HUES6 (cell line): ENCODE data around the gene ITPKB.
"Not testable (repeated sequence)": the region's sequence is repeated elsewhere in the genome, so short reads cannot be mapped to it uniquely, and the experiment has no call there.

Experiments used
- H3K27ac ChIP-seq: 2 replicates; pipeline ENCODE4 v1.7.0; 2013; ENCODE audit warnings: low read depth, mild to moderate bottlenecking, low read length, inconsistent platforms
- H3K27me3 ChIP-seq: 2 replicates; pipeline ENCODE4 v1.6.1; 2013; ENCODE audit warnings: low read length; ENCODE audit not compliant: control insufficient read depth, insufficient read depth
- H3K36me3 ChIP-seq: 2 replicates; pipeline ENCODE4 v1.6.1; 2013; ENCODE audit warnings: low read length; ENCODE audit not compliant: control insufficient read depth, insufficient read depth
- H3K4me1 ChIP-seq: 2 replicates; pipeline ENCODE4 v1.6.1; 2013; ENCODE audit warnings: low read length; ENCODE audit not compliant: control insufficient read depth, insufficient read depth
- H3K4me3 ChIP-seq: 2 replicates; pipeline ENCODE4 v1.5.1; 2013; ENCODE audit warnings: low read depth, low read length
- H3K9ac ChIP-seq: one replicate; pipeline ENCODE4 v1.6.1; 2013; ENCODE audit warnings: mild to moderate bottlenecking, low read length
- H3K9me3 ChIP-seq: 2 replicates; pipeline ENCODE4 v1.6.1; 2013; ENCODE audit warnings: low read depth, low read length; ENCODE audit not compliant: control insufficient read depth, insufficient read depth

The ITPKB gene

DNA sequence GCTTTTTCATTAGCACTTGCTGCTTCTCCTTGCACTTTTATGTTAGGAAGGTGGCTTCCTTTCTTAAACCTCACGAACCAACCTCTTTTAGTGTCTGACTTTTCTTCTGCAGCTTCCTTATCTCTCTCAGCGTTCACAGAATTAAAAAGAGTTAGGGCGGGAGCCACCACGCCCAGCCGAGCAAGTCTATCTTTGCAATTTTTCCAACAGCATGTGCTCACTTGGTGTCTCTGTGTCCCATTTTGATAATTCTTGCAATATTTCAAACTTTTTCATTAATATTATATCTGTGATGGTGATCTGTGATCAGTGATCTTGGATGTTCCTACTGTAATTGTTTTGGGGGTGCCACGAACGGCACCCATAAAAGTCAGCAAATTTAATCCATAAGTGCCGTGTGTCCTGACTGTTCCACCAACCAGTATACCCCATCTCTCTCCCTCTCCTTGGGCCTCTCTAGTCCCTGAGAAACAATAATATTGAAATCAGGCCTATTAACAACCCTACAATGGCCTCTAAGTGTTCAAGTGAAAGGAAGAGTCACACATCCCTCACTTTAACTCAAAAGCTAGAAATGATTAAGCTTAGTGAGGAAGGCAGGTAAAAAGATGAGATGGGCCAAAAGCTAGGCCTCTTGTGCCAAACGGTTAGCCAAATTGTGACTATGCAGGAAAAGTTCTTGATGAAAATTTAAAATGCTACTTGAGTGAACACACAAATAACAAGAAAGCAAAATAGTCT lies 15.9 kb upstream of the ITPKB start:
- no peak overlapping the region for H3K27ac ChIP-seq
- H3K9me3 ChIP-seq: no peaks in the 10 kb centered on the region; the same call in 1 of the 2 replicates
- peaks cover 8% of the 10 kb centered on the region; the same call in 1 of the 2 replicates for H3K4me1 ChIP-seq
- no peaks in the 10 kb centered on the region for H3K27me3 ChIP-seq
- no peak overlapping the region for H3K9ac ChIP-seq
- H3K4me3 ChIP-seq: no peak overlapping the region
- no peaks in the 10 kb centered on the region for H3K36me3 ChIP-seq

DNA sequence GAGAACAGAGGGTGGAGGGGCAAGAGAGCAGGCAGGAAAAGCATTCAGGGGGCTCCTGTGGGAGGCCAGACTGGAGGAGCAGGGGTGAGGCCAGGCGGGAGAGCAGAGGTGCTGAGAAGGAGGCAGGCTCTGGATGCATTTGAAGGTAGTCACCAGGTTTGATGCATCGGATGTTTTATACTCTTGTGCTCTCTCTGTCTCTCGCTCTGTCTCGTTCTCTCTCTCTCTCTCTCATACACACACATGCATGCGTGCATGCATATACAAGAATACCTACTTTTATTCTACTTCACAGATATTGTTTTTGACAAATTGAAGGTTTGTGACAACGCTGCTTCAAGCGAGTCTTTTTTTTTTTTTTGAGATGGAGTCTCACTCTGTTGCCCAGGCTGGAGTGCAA lies 15.0 kb upstream of the ITPKB start:
- Histone ChIP-seq H3K27me3 (no peaks in the 10 kb centered on the region), H3K4me3 (no peak overlapping the region), H3K36me3 (no peaks in the 10 kb centered on the region), H3K9ac (no peak overlapping the region), H3K4me1 (peaks cover 8% of the 10 kb centered on the region; the same call in 1 of the 2 replicates), H3K9me3 (no peaks in the 10 kb centered on the region; the same call in 1 of the 2 replicates), H3K27ac (no peak overlapping the region)

DNA sequence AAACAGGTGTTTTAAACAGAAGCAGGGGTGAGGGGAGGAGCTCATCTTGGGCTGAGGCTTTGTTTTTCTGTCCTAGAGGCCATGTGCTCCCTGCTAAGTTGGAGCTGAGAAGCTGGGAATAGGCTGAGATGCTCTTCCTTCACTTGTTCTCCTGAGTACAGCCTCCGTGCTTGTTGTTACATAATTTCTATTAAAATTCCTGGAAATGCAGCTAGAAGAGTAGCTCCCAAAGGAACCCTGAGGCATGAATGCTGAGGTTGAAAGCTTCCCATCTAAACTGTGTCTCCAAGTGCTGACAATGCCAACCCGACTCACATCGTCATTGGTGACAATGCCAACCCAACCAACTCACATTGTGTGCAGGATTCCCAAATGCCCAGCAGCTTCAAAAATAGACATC lies 12.6 kb upstream of the ITPKB start:
- no peak overlapping the region for H3K4me3 ChIP-seq
- no peaks in the 10 kb centered on the region for H3K27me3 ChIP-seq
- H3K4me1 ChIP-seq: peaks cover 8% of the 10 kb centered on the region; the same call in 1 of the 2 replicates
- no peak overlapping the region for H3K9ac ChIP-seq
- no peaks in the 10 kb centered on the region; the same call in 1 of the 2 replicates for H3K9me3 ChIP-seq
- no peak overlapping the region for H3K27ac ChIP-seq
- H3K36me3 ChIP-seq: no peaks in the 10 kb centered on the region

DNA sequence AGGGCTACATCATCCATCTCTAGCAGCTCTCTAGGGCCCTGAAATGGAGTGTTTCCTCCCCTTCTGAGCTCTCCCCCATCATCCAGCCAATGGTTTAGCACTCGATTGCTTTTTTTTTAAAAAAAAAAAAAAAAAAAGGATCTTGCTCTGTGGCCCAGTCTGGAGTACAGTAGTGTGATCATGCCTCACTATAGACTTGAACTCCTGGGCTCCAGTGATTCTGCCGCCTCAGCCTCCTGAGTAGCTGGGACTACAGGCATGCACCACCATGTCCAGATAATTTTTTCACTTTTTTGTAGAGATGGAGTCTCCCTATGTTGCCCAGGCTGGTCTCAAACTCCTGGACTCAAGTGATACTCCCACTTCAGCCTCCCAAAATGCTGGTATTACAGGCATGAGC lies 12.1 kb upstream of the ITPKB start:
- no peak overlapping the region for H3K27ac ChIP-seq
- H3K9me3 ChIP-seq: no peaks in the 10 kb centered on the region
- H3K4me1 ChIP-seq: peaks cover 8% of the 10 kb centered on the region; the same call in 1 of the 2 replicates
- no peak overlapping the region for H3K9ac ChIP-seq
- no peaks in the 10 kb centered on the region for H3K27me3 ChIP-seq
- H3K4me3 ChIP-seq: no peak overlapping the region
- no peaks in the 10 kb centered on the region for H3K36me3 ChIP-seq

DNA sequence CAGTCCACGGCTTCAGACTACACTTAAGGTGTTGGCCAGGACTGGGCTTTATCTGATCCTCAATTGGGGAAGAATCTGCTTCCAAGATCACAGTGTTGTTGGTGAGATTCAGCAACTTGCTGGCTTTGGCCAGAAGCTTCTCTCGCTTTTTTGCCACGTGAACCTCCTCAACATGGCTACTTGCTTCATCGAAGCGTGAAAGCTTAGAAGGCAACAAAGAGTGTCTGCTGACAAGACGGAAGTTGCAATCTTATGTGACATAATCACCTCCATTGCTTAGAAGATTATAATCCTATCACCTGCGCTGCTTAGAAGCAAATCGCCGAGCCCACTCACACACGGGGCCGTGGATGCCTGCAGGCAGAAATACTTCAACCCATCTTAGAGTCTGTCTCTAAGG lies 10.4 kb upstream of the ITPKB start:
- H3K36me3 ChIP-seq: no peaks in the 10 kb centered on the region
- no peak overlapping the region for H3K4me3 ChIP-seq

DNA sequence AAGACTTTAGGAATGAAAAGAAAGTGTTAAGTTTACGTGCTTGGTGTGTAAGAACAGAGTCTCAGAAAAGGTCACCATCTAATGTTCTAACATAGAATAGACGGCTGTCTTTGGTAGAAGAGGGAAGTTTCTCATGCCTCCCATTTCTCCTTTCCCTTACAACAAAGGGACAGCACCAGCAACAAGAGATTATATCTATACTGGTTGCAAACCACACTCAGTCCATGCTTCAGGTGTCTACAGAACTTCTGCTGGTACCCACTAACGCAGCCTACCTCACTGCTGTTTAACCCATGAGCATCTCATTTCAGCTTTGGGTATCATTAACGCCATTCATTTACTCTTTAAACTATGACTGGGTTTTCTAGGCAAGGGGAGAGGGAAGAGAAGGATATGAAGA lies 9.2 kb upstream of the ITPKB start:
- no peaks in the 10 kb centered on the region for H3K36me3 ChIP-seq
- no peaks in the 10 kb centered on the region for H3K9me3 ChIP-seq
- H3K27me3 ChIP-seq: no peaks in the 10 kb centered on the region
- 0 out of 2 replicates have a peak, but pooled peaks cover under 1% of the 10 kb centered on the region for H3K4me1 ChIP-seq
- H3K9ac ChIP-seq: no peak overlapping the region
- no peak overlapping the region for H3K4me3 ChIP-seq
- no peak overlapping the region for H3K27ac ChIP-seq

More for the DNA sequence above, 10.4 kb upstream of the ITPKB start:
- Histone ChIP-seq H3K9me3 (no peaks in the 10 kb centered on the region), H3K27ac (no peak overlapping the region), H3K4me1 (peaks cover 6% of the 10 kb centered on the region; the same call in 1 of the 2 replicates), H3K9ac (no peak overlapping the region), H3K27me3 (no peaks in the 10 kb centered on the region)

DNA sequence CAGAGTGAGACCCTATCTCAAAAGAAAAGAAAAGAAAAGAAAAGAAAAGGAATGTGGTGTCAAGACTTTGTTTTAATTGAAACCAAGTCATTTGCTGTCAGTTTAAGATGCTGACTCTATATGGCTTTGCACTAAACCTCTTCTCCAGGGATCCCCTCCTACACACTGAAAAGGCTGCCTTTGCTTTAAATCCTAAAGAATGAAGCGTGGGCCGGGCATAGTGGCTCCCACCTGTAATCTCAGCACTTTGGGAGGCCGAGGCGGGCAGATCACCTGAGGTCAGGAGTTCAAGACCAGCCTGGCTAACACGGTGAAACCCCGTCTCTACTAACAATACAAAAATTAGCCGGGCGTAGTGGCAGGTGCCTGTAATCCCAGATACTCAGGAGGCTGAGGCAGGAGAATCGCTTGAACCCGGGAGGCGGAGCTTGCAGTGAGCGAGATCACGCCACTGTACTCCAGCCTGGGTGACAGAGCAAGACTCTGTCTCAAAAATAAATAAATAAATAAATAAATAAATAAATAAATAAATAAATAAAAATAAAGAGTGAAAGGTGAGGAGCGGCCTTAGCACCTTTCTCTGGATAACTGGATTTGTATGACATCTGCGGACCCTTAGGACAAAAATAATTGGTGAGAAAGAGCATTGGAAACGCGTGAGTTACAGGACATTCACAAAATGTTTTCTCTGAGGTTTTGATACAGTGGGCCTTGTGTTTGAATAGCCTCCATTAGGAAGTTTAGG lies 8.6 kb upstream of the ITPKB start:
- not testable (repeated sequence) for H3K27me3 ChIP-seq, H3K4me1 ChIP-seq, H3K9ac ChIP-seq, H3K9me3 ChIP-seq, H3K4me3 ChIP-seq, H3K27ac ChIP-seq, H3K36me3 ChIP-seq

DNA sequence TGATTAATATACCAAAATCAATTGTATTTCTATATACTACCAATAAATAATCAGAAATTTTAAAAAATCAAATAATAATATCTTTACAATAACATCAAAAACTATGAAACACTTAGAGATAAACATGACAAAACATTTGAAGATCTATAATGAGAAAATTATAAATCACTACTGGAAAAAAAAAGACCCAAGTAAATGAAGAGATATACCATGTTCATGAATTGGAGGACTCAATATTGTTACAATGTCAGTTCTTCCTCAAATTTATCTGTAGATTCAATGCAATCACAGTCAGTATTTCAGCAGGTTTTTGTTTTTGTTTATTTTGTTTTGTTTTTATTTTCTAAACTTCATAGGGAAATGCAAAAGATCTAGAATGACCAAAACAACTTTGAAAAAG lies 4.2 kb upstream of the ITPKB start:
- Histone ChIP-seq H3K4me3 (no peak overlapping the region), H3K27me3 (peaks cover 20% of the 10 kb centered on the region), H3K27ac (no peak overlapping the region), H3K4me1 (peaks cover 9% of the 10 kb centered on the region), H3K36me3 (no peaks in the 10 kb centered on the region), H3K9ac (no peak overlapping the region), H3K9me3 (no peaks in the 10 kb centered on the region)

DNA sequence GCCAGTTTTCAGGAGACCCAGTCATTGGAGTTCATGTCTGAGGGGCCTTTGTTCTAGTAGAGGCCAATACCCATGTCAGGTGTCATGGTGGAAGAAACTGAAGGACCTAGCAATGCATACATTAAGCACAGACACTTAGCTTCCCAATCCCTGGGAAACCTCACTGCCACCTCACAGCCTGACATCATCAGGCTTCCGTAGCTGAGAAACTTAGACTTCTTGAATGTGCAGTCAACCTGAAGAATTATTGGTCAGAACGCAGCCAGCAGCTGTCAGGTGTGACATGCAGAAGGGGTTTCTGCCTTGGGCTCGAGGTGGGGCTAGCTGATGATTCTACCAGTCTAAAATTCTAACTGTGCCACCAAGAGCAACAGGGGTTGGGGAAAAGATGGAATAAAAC lies 1.9 kb upstream of the ITPKB start:
- Histone ChIP-seq H3K27ac (no peak overlapping the region), H3K4me1 (peaks cover 19% of the 10 kb centered on the region), H3K27me3 (peaks cover 43% of the 10 kb centered on the region), H3K9ac (no peak overlapping the region), H3K4me3 (no peak overlapping the region), H3K36me3 (no peaks in the 10 kb centered on the region), H3K9me3 (no peaks in the 10 kb centered on the region)

DNA sequence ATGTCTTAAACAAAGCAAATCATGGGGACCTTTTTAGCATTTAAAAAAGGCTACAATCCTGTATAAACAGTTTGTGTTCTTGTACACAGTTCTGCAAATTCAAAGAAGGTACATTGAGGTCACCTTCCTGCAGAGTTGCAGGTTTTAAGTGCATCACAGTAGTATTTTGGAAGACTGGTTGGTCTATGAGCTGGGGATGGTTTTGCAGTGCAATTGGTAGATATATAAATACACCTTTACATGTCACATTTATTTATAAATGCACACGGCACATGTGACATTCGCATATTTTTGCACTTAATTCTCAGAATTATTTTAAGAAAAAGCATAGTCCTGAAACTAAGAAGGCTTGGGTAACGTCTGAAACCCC lies 599 bp upstream of the ITPKB start:
- Histone ChIP-seq H3K36me3 (no peaks in the 10 kb centered on the region), H3K27me3 (peaks cover 54% of the 10 kb centered on the region), H3K4me3 (peak overlapping the region; percentile 60; the same call in 1 of the 2 replicates), H3K27ac (no peak overlapping the region), H3K9ac (no peak overlapping the region), H3K4me1 (peaks cover 26% of the 10 kb centered on the region), H3K9me3 (no peaks in the 10 kb centered on the region)

DNA sequence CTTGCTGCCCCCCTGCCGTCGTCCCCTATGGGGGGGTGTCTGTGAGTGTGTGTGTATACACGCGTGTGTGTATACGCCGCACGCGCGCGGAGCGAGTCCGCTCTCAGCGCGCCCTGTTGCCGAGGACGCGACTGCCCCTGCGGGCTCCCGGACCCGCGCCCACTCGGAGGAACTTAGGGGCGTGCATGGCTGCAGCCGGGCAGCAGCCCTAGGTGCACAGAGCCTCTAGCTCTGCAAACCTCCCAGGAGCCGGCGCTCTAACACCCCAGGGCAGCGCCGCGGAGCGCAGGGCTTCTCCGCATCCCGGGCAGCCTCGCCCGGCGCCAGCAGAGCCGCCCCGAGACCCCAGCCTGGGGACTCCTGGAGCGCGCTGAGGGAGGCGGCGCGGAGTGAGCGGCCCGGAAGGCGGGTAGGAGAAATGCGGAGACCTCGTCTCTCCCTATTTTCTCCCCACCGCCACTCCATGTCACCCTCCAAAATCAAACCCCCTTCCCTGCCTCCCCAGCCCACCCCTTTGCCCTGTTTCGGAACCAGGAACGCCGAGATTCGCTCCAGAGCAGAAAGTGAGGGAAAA lies 574 bp downstream of the ITPKB start:
- Histone ChIP-seq H3K9me3 (no peaks in the 10 kb centered on the region), H3K4me3 (peak overlapping the region; percentile 60), H3K9ac (peak overlapping the region; percentile 39), H3K4me1 (peaks cover 26% of the 10 kb centered on the region), H3K27ac (no peak overlapping the region), H3K36me3 (no peaks in the 10 kb centered on the region), H3K27me3 (peaks cover 60% of the 10 kb centered on the region)
